SK-N-SH treated with all-trans-retinoic acid at 6 μM for 48 hours (cell line): Measurements from ENCODE around the gene CHMP3.
"Not testable (repeated sequence)": the region's sequence is repeated elsewhere in the genome, so short reads cannot be mapped to it uniquely, and the experiment has no call there.

ENCODE experiments used
- ATAC-seq: fragments of 200-7000 bp; cut with Tn5 transposase; 3 replicates; pipeline ENCODE4 v1.9.1; 2020; ENCODE audit warnings: mild to moderate bottlenecking, moderate library complexity
- CREB5 ChIP-seq: fragments of 250-450 bp; sonication (Bioruptor Pico); IDR thresholded peaks from 2 replicates; pipeline ENCODE4 v1.5.1; 2020; ENCODE audit warnings: low read depth, mild to moderate bottlenecking, moderate library complexity
- CSDC2 ChIP-seq: fragments of 250-450 bp; sonication (Bioruptor Pico); IDR thresholded peaks from 2 replicates; pipeline ENCODE4 v1.5.0; 2020; ENCODE audit warnings: mild to moderate bottlenecking, moderate library complexity
- GLIS3 ChIP-seq: fragments of 250-450 bp; sonication (Bioruptor Pico); IDR thresholded peaks from 2 replicates; pipeline ENCODE4 v1.5.0; 2020; ENCODE audit warnings: mild to moderate bottlenecking, moderate library complexity
- PATZ1 ChIP-seq: fragments of 250-450 bp; sonication (Bioruptor Pico); IDR thresholded peaks from 2 replicates; pipeline ENCODE4 v1.8.0; 2020; ENCODE audit warnings: mild to moderate bottlenecking, moderate library complexity, borderline replicate concordance
- POU6F1 ChIP-seq: fragments of 250-450 bp; sonication (Bioruptor Pico); IDR thresholded peaks from 2 replicates; pipeline ENCODE4 v1.8.0; 2021; ENCODE audit warnings: low read depth, mild to moderate bottlenecking, moderate library complexity, borderline replicate concordance
- PPARA ChIP-seq: fragments of 250-450 bp; sonication (Bioruptor Pico); IDR thresholded peaks from 2 replicates; pipeline ENCODE4 v1.5.0; 2020; ENCODE audit warnings: mild to moderate bottlenecking, borderline replicate concordance
- RARB ChIP-seq: fragments of 250-450 bp; sonication (Bioruptor Pico); IDR thresholded peaks from 2 replicates; pipeline ENCODE4 v1.8.0; 2021; ENCODE audit warnings: mild to moderate bottlenecking, moderate library complexity
- SNAI2 ChIP-seq: fragments of 250-450 bp; sonication (Bioruptor Pico); IDR thresholded peaks from 2 replicates; pipeline ENCODE4 v1.5.0; 2020; ENCODE audit warnings: mild to moderate bottlenecking, moderate library complexity
- TCF4 ChIP-seq: fragments of 250-450 bp; sonication (Bioruptor Pico); IDR thresholded peaks from 2 replicates; pipeline ENCODE4 v1.8.0; 2021; ENCODE audit warnings: mild to moderate bottlenecking, moderate library complexity, borderline replicate concordance
- TOX ChIP-seq: fragments of 250-450 bp; sonication (Bioruptor Pico); IDR thresholded peaks from 2 replicates; pipeline ENCODE4 v1.8.0; 2021; ENCODE audit warnings: mild to moderate bottlenecking, moderate library complexity, borderline replicate concordance
- ZC3H10 ChIP-seq: fragments of 250-450 bp; sonication (Bioruptor Pico); IDR thresholded peaks from 2 replicates; pipeline ENCODE4 v1.5.1; 2021; ENCODE audit warnings: mild to moderate bottlenecking, moderate library complexity
- ZNF8 ChIP-seq: fragments of 450-650 bp; formaldehyde crosslinking; IDR thresholded peaks from 2 replicates; pipeline ENCODE4 v1.5.0; 2020; ENCODE audit warnings: mild to moderate bottlenecking, moderate library complexity

The CHMP3 gene

GRCh38 chr2:86556508-86556907, 6.7 kb downstream of the CHMP3 start (continued):
- TF ChIP-seq CREB5 (no peak), SNAI2 (no peak), GLIS3 (CRISPR knock-in tag) (no peak), CSDC2 (no peak), RARB (no peak), TCF4 (no peak)

GRCh38 chr2:86552889-86553288, 10.4 kb downstream of the CHMP3 start:
- TF ChIP-seq TOX (no peak), ZC3H10 (CRISPR knock-in tag) (no peak), CSDC2 (no peak), TCF4 (no peak), ZNF8 (CRISPR knock-in tag) (no peak), PPARA (no peak), POU6F1 (CRISPR knock-in tag) (no peak), CREB5 (no peak), PATZ1 (no peak), SNAI2 (no peak)
- no peak for ATAC-seq

- ATAC-seq, result not testable (repeated sequence)
Observed at GRCh38 chr2:86549963-86550725, 13.1 kb downstream of the CHMP3 start.

GRCh38 chr2:86549440-86549839, 13.8 kb downstream of the CHMP3 start:
- not testable (repeated sequence) for ATAC-seq

GRCh38 chr2:86548913-86549396, 14.3 kb downstream of the CHMP3 start:
- ATAC-seq, result not testable (repeated sequence)

- ATAC-seq, result not testable (repeated sequence)
Observed at GRCh38 chr2:86548165-86548912, 14.9 kb downstream of the CHMP3 start.

- ATAC-seq, result not testable (repeated sequence)
Observed at GRCh38 chr2:86545296-86545924, 17.8 kb downstream of the CHMP3 start.

GRCh38 chr2:86544278-86545099, 18.8 kb downstream of the CHMP3 start:
- not testable (repeated sequence) for ATAC-seq
